GM18511 (cell line): ENCODE data around the gene IQSEC2.
A peak's percentile ranks its signal among the peaks of the same experiment; 100 is the strongest.

Source experiments
- ATAC-seq: cut with Tn5 transposase; IDR thresholded peaks from one replicate; pipeline ENCODE4 v1.9.1; 2021; ENCODE audit warnings: mild to moderate bottlenecking, moderate library complexity; ENCODE audit not compliant: unreplicated experiment

Gene IQSEC2

GRCh38 chrX:53305996-53306937 lies 24.9 kb upstream of the IQSEC2 start:
- no peak for ATAC-seq

GRCh38 chrX:53305219-53305995 lies 24.0 kb upstream of the IQSEC2 start:
- ATAC-seq: no peak

- no peak for ATAC-seq
Measured at GRCh38 chrX:53303195-53303594, 21.8 kb upstream of the IQSEC2 start.

GRCh38 chrX:53300157-53300556 lies 18.8 kb upstream of the IQSEC2 start:
- ATAC-seq: no peak

- ATAC-seq: no peak
Measured at GRCh38 chrX:53294024-53294648, 12.8 kb upstream of the IQSEC2 start.

GRCh38 chrX:53291596-53291995 lies 10.2 kb upstream of the IQSEC2 start:
- no peak for ATAC-seq

GRCh38 chrX:53290441-53291041 lies 9.2 kb upstream of the IQSEC2 start:
- no peak for ATAC-seq

GRCh38 chrX:53288189-53288588 lies 6.8 kb upstream of the IQSEC2 start:
- no peak for ATAC-seq

GRCh38 chrX:53287493-53288138 lies 6.2 kb upstream of the IQSEC2 start:
- peak; percentile 63 for ATAC-seq

- no peak for ATAC-seq
Measured at GRCh38 chrX:53286171-53286570, 4.8 kb upstream of the IQSEC2 start.

GRCh38 chrX:53285591-53285990 lies 4.2 kb upstream of the IQSEC2 start:
- ATAC-seq: no peak

GRCh38 chrX:53284684-53285447 lies 3.5 kb upstream of the IQSEC2 start:
- peak; percentile 70 for ATAC-seq

GRCh38 chrX:53283567-53283966 lies 2.2 kb upstream of the IQSEC2 start:
- ATAC-seq: no peak

GRCh38 chrX:53283099-53283498 lies 1.7 kb upstream of the IQSEC2 start:
- ATAC-seq: no peak

GRCh38 chrX:53281963-53282695 lies 745 bp upstream of the IQSEC2 start:
- ATAC-seq: no peak

- ATAC-seq: no peak
Measured at GRCh38 chrX:53280331-53281320, 758 bp downstream of the IQSEC2 start.

GRCh38 chrX:53279296-53280237 lies 1.8 kb downstream of the IQSEC2 start:
- no peak for ATAC-seq
